Kidney (tissue), 14 donors: ENCODE measurements around the gene KIF26B. TPM values are rescaled to one million over a fixed set of nuclear protein-coding genes. Genes with fewer than 3 reads are reported as not detected.

Experiments used
- DNase-seq, 5 donors: peaks; one replicate each; pipeline ENCODE4 v3.0.0-alpha.2; 2013 to 2020
- FAIRE-seq: peaks from 2 replicates; lab custom pipeline; 2012; peaks lifted over from hg19 to GRCh38; lab: Jason Lieb, UNC
- H3K27ac ChIP-seq, 2 donors: one replicate each; pipeline ENCODE4 v1.7.0; 2013; ENCODE audit warnings: low read depth in 2 of 2, low read length in 2 of 2, inconsistent platforms in 1 of 2
- H3K27me3 ChIP-seq: one replicate; pipeline ENCODE4 v1.7.1; 2013; ENCODE audit warnings: low read length, inconsistent platforms; ENCODE audit not compliant: control insufficient read depth, insufficient read depth
- H3K36me3 ChIP-seq, 3 donors: one replicate each; pipeline versions ENCODE4 v1.7.0 to v1.7.1; 2013; ENCODE audit warnings: low read length in 3 of 3, control low read depth in 1 of 3, inconsistent platforms in 1 of 3; ENCODE audit not compliant: insufficient read depth in 3 of 3, control insufficient read depth in 2 of 3
- H3K4me1 ChIP-seq, 3 donors: one replicate each; pipeline versions ENCODE4 v1.7.0 to v1.7.1; 2013; ENCODE audit warnings: low read length in 3 of 3, inconsistent platforms in 1 of 3, low read depth in 1 of 3; ENCODE audit not compliant: control insufficient read depth in 2 of 3, insufficient read depth in 2 of 3
- H3K4me3 ChIP-seq, 3 donors: one replicate each; pipeline versions ENCODE4 v1.7.0 to v1.8.1; 2013; ENCODE audit warnings: low read length in 3 of 3, control low read depth in 1 of 3, inconsistent platforms in 1 of 3
- H3K9ac ChIP-seq, 3 donors: one replicate each; pipeline versions ENCODE4 v1.7.0 to v1.7.1; 2013; ENCODE audit warnings: low read length in 3 of 3, control low read depth in 1 of 3, inconsistent platforms in 1 of 3
- H3K9me3 ChIP-seq, 3 donors: one replicate each; pipeline versions ENCODE4 v1.7.0 to v1.7.1; 2013; ENCODE audit warnings: low read length in 3 of 3, control low read depth in 1 of 3, inconsistent platforms in 1 of 3; ENCODE audit not compliant: control insufficient read depth in 2 of 3, insufficient read depth in 1 of 3
- CTCF ChIP-seq: IDR thresholded peaks from 3 replicates; pipeline ENCODE4 v1.5.1; 2012; ENCODE audit warnings: mild to moderate bottlenecking, moderate library complexity, borderline replicate concordance; ENCODE audit not compliant: insufficient read depth; ENCODE audit errors: extremely low read depth
- intact Hi-C: fragments of 100-400 bp; cut with DNase I; formaldehyde crosslinking; loops from one replicate; pipeline ENCODE4 v1.11.1; 2022
- polyA plus RNA-seq: library from polyadenylated mRNA; stranded (reverse); fragments of 350-450 nt; fragmentation: Illumina TruSeq; extraction: RNeasy Lipid Tissue Mini Kit (QIAGEN cat#74804); gene quantifications from one replicate; pipeline ENCODE4 v1.2.3, GENCODE V29; 2014; ENCODE audit warnings: low read depth, low replicate concordance; ENCODE audit not compliant: insufficient read depth
- total RNA-seq: library from RNA; stranded (reverse); fragmentation: NEBNext Ultra II Directional; extraction: Animal tissue kit (Norgen Biotek cat#: 25700); gene quantifications from one replicate; pipeline ENCODE4 v1.2.1, GENCODE V29; 2021
- donor health status: control.
- donor health status: control.
- donor health status: control.
- donor health status: control.
- donor health status: control.
- donor health status: DM: yes; HTN: yes; CAD: no.
- donor health status: Normal renal cell carcinoma (clear cell type).

The KIF26B gene
- total and polyA plus RNA-seq, 2 donors from 2014 or later = 0.52 to 10.7 TPM

- H3K9me3 ChIP-seq = no peaks in the 10 kb centered on the region
- no peak overlapping the region for H3K4me3 ChIP-seq
- H3K36me3 ChIP-seq = no peaks in the 10 kb centered on the region
- H3K27me3 ChIP-seq = no peaks in the 10 kb centered on the region
- no peak overlapping the region for H3K27ac ChIP-seq
- DNase-seq (no peak), FAIRE-seq (no peak)
- H3K4me1 ChIP-seq = peaks cover 0 to 2% (median 0%) of the 10 kb centered on the region in 3 donors
- H3K9ac ChIP-seq = no peak overlapping the region
- intact Hi-C loops = no loop called here
- TF ChIP-seq CTCF = no peak
Observed at GRCh38 chr1:245247801-245248200, 93.0 kb downstream of the KIF26B start.

- no peak overlapping the region for H3K9ac ChIP-seq
- intact Hi-C loops = no loop called here
- H3K9me3 ChIP-seq = no peaks in the 10 kb centered on the region
- TF ChIP-seq CTCF = no peak
- DNase-seq (peak in 1 of 5 donors; percentile 63), FAIRE-seq (no peak)
- no peak overlapping the region for H3K27ac ChIP-seq
- no peaks in the 10 kb centered on the region for H3K27me3 ChIP-seq
- H3K4me3 ChIP-seq = peak overlapping the region; percentile 4 to 12 (median 6)
- H3K36me3 ChIP-seq = no peaks in the 10 kb centered on the region
- H3K4me1 ChIP-seq = peaks cover 0 to 2% (median 0%) of the 10 kb centered on the region in 3 donors
Observed at GRCh38 chr1:245248231-245248731, 93.5 kb downstream of the KIF26B start.

GRCh38 chr1:245255783-245256182 is 101.0 kb downstream of the KIF26B start:
- no peaks in the 10 kb centered on the region for H3K9me3 ChIP-seq
- intact Hi-C loops = no loop called here
- peaks cover 7 to 12% (median 8%) of the 10 kb centered on the region in 3 donors for H3K4me1 ChIP-seq
- TF ChIP-seq CTCF = no peak
- no peak overlapping the region for H3K27ac ChIP-seq
- DNase-seq = no peak
- no peak for FAIRE-seq
- H3K27me3 ChIP-seq = no peaks in the 10 kb centered on the region
- no peak overlapping the region for H3K4me3 ChIP-seq
- H3K36me3 ChIP-seq = no peaks in the 10 kb centered on the region
- H3K9ac ChIP-seq = no peak overlapping the region

- Histone ChIP-seq H3K27ac (no peak overlapping the region), H3K4me3 (no peak overlapping the region), H3K4me1 (peaks cover 7 to 14% (median 8%) of the 10 kb centered on the region in 3 donors), H3K27me3 (no peaks in the 10 kb centered on the region), H3K36me3 (no peaks in the 10 kb centered on the region), H3K9ac (no peak overlapping the region), H3K9me3 (no peaks in the 10 kb centered on the region)
- no peak for TF ChIP-seq CTCF
- peak in 1 of 5 donors; percentile 54 for DNase-seq
- intact Hi-C loops = no loop called here
- no peak for FAIRE-seq
Observed at GRCh38 chr1:245256528-245256927, 101.7 kb downstream of the KIF26B start.
